Measurements from ENCODE around the gene GCSAML. TPM values are rescaled to one million over a fixed set of nuclear protein-coding genes. Genes with fewer than 3 reads are reported as not detected.

The GCSAML gene
- polyA plus RNA-seq, 2 of the 4 experiments (the other 2 are of a cell fraction) = not detected

DNA sequence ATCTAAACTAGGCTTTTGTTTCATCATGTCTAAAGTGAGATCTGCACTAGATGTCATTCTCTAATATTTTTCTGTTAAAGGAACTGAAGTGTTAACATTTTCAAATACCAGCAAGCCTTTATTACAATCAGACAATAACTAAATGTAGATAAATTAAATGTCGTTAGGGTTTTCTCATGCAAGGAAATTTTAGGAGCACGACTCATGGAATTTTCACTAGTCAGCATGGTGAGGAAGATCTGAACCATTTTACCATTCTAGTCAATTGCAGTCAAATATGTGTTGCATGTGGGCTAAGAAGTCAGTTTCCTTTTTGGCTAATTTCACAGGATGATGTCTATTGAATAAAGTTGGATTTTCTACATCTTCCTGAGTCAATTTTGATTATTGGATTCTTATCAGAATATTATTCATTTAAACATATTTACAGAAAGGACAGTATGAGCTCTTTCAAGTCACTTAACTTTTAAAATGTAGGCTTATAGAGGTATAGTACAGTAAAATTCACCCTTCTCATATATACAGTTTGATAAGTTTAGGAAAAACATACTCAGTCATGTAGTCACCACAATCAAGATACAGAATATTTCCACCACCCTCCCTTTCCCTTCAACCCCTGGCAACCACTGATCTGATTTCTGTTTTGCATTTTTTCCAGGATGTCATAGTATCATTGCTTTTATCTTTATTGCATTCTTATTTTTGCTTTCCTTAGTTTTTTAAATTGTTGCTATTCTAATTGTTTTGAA lies 9.2 kb downstream of the GCSAML start:
- TF ChIP-seq NPAS2 (CRISPR knock-in tag; IDR thresholded peaks at IDR 0.05; ENCODE audit: borderline replicate concordance) (no peak), HOXB13 (CRISPR knock-in tag; IDR thresholded peaks at IDR 0.05; ENCODE audit: low read depth) (no peak), TP53 (CRISPR knock-in tag; IDR thresholded peaks at IDR 0.05) (no peak), PHF8 (IDR thresholded peaks at IDR 0.05; ENCODE audit: borderline replicate concordance, low read depth) (no peak), JUNB (IDR thresholded peaks at IDR 0.05) (no peak), HOXB5 (CRISPR knock-in tag; IDR thresholded peaks at IDR 0.05) (no peak), ZSCAN20 (CRISPR knock-in tag; IDR thresholded peaks at IDR 0.05) (no peak), CBX8 (IDR thresholded peaks at IDR 0.05) (no peak), SMC3 (IDR thresholded peaks at IDR 0.05) (no peak), EHF (CRISPR knock-in tag; IDR thresholded peaks at IDR 0.05) (no peak), RAD21 (conservative IDR thresholded peaks at IDR 0.05 in 1 of 2, IDR thresholded peaks at IDR 0.05 in 1 of 2) (no peak), SREBF2 (IDR thresholded peaks at IDR 0.05) (no peak), GATA3 (IDR thresholded peaks at IDR 0.05; ENCODE audit: borderline replicate concordance) (no peak), FOSB (CRISPR knock-in tag; IDR thresholded peaks at IDR 0.05) (no peak), EHMT2 (IDR thresholded peaks at IDR 0.05; ENCODE audit: low read depth) (no peak), MAZ (IDR thresholded peaks at IDR 0.05; ENCODE audit: borderline replicate concordance, low read depth, low read length) (no peak)
- TF ChIP-seq, protein P1, sequence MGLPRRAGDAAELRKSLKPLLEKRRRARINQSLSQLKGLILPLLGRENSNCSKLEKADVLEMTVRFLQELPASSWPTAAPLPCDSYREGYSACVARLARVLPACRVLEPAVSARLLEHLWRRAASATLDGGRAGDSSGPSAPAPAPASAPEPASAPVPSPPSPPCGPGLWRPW (IDR thresholded peaks at IDR 0.05) = no peak
- TF ChIP-seq, protein P2, sequence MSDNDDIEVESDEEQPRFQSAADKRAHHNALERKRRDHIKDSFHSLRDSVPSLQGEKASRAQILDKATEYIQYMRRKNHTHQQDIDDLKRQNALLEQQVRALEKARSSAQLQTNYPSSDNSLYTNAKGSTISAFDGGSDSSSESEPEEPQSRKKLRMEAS (IDR thresholded peaks at IDR 0.05) = no peak
- ChIA-PET CTCF (no interaction called here), POLR2A (no interaction called here)
- Histone ChIP-seq H3K4me2 (no peak overlapping the region), H3K27ac (no peak overlapping the region), H3K4me3 (no peak overlapping the region), H3K9me3 (no peaks in the 10 kb centered on the region; the same call in 2 of the 3 replicates), H3K4me1 (no peaks in the 10 kb centered on the region)
- no peak for DNase-seq (ENCODE audit: low read depth in 1 of 2, low spot score in 1 of 2)
- WGBS (ENCODE audit: missing lambda C conversion rate) = 2% methylated on average over 2 of the region's 2 CpGs
- FAIRE-seq = no peak
- ATAC-seq = no peak

DNA sequence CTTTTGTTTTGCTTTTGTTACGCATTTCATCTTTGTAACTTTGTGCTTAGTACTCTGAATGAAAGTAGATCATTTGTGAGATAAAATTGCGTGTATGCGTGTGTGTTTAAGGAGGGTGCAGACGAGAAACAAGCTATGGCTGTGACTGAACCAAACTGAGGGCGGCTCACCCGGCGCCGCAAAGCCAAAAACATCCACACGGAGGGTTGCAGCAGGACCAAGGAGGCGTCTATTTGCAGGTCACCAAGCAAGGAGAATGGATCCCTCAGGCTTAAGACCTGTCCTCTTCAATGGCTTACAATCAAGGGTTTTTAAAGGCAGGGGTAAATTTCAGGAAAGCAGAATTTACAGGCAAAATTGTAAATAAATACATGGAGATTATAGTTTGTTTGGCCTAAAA lies 12.8 kb downstream of the GCSAML start:
- H3K4me2 ChIP-seq = no peak overlapping the region
- DNase-seq (ENCODE audit: low read depth in 1 of 2, low spot score in 1 of 2) = no peak
- no peak overlapping the region for H3K27ac ChIP-seq
- no peaks in the 10 kb centered on the region for H3K4me1 ChIP-seq
- TF ChIP-seq TFCP2L1 (CRISPR knock-in tag; IDR thresholded peaks at IDR 0.05) (no peak), MAZ (IDR thresholded peaks at IDR 0.05; ENCODE audit: borderline replicate concordance, low read depth, low read length) (no peak), HOXB5 (CRISPR knock-in tag; IDR thresholded peaks at IDR 0.05) (no peak), RNF2 (IDR thresholded peaks at IDR 0.05; ENCODE audit: borderline replicate concordance, low read depth) (no peak), BHLHE40 (IDR thresholded peaks at IDR 0.05; ENCODE audit: low read depth, low read length) (no peak), KDM1A (IDR thresholded peaks at IDR 0.05; ENCODE audit: low read depth) (no peak), POLR2AphosphoS2 (conservative IDR thresholded peaks at IDR 0.05; ENCODE audit: low read length) (no peak), CEBPB (IDR thresholded peaks at IDR 0.05) (no peak), E2F6 (IDR thresholded peaks at IDR 0.05; ENCODE audit: borderline replicate concordance, low read depth) (no peak)
- 24% methylated on average over 10 of the region's 10 CpGs for whole genome bisulfite sequencing (ENCODE audit: missing lambda C conversion rate)
- POLR2A ChIA-PET = no interaction called here
- no peak for ATAC-seq
- CTCF ChIA-PET = no interaction called here
- no peaks in the 10 kb centered on the region; the same call in 2 of the 3 replicates for H3K9me3 ChIP-seq
- FAIRE-seq = no peak
- no peak overlapping the region for H3K4me3 ChIP-seq

DNA sequence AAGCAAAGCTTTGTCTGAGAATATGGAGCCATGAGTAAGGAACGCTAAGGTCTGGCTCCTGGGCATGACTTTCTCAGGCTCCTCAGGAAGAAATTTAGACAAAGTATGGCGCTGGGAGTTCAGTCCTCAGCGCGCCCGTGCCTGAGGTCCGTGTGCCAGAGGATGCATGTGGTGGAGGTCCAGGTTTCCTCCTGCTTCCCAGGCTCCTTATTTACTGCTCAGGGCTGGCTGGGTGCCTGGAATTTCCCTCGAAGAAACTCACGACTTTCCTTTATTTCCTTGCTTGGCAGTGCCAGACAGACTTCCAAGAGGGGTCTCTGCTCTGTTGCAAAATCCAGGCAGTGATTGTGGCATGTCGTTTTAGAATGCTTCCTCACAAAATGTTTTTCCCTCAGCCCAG lies 13.3 kb downstream of the GCSAML start:
- ATAC-seq = no peak
- no peak for FAIRE-seq
- POLR2A ChIA-PET = no interaction called here
- Histone ChIP-seq H3K4me2 (no peak overlapping the region), H3K27ac (no peak overlapping the region), H3K9me3 (no peaks in the 10 kb centered on the region; the same call in 2 of the 3 replicates), H3K4me3 (no peak overlapping the region), H3K4me1 (no peaks in the 10 kb centered on the region)
- 3% methylated on average over 9 of the region's 9 CpGs for WGBS (ENCODE audit: missing lambda C conversion rate)
- TF ChIP-seq FOSB (CRISPR knock-in tag; IDR thresholded peaks at IDR 0.05) (no peak), BHLHE40 (IDR thresholded peaks at IDR 0.05; ENCODE audit: low read depth, low read length) (no peak), RNF2 (IDR thresholded peaks at IDR 0.05; ENCODE audit: borderline replicate concordance, low read depth) (no peak), CEBPB (IDR thresholded peaks at IDR 0.05) (no peak), GATA3 (IDR thresholded peaks at IDR 0.05; ENCODE audit: borderline replicate concordance) (no peak), SREBF2 (IDR thresholded peaks at IDR 0.05) (no peak), POLR2AphosphoS2 (conservative IDR thresholded peaks at IDR 0.05; ENCODE audit: low read length) (no peak), CBX2 (IDR thresholded peaks at IDR 0.05; ENCODE audit: borderline replicate concordance, low read depth) (no peak), BCL3 (IDR thresholded peaks at IDR 0.05) (no peak), ESRRA (IDR thresholded peaks at IDR 0.05; ENCODE audit: borderline replicate concordance, low read length) (no peak), MAZ (IDR thresholded peaks at IDR 0.05; ENCODE audit: borderline replicate concordance, low read depth, low read length) (no peak), NFE2L2 (conservative IDR thresholded peaks at IDR 0.05; ENCODE audit: low read length) (no peak), JUN (IDR thresholded peaks at IDR 0.05) (no peak)
- TF ChIP-seq, protein P2 (IDR thresholded peaks at IDR 0.05) = no peak
- TF ChIP-seq, protein P3, sequence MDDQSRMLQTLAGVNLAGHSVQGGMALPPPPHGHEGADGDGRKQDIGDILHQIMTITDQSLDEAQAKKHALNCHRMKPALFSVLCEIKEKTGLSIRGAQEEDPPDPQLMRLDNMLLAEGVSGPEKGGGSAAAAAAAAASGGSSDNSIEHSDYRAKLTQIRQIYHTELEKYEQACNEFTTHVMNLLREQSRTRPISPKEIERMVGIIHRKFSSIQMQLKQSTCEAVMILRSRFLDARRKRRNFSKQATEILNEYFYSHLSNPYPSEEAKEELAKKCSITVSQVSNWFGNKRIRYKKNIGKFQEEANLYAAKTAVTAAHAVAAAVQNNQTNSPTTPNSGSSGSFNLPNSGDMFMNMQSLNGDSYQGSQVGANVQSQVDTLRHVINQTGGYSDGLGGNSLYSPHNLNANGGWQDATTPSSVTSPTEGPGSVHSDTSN (IDR thresholded peaks at IDR 0.05) = no peak
- CTCF ChIA-PET = no interaction called here
- DNase-seq (ENCODE audit: low read depth in 1 of 2, low spot score in 1 of 2) = no peak
